GM18951 (cell line): ENCODE measurements around the gene MID2.
"Not testable (repeated sequence)": the region's sequence is repeated elsewhere in the genome, so short reads cannot be mapped to it uniquely, and the experiment has no call there.

Experiments
- POLR2A ChIP-seq: IDR thresholded peaks from 4 replicates; pipeline ENCODE4 v1.6.1; 2011; ENCODE audit warnings: mild to moderate bottlenecking; ENCODE audit not compliant: insufficient read length, insufficient read depth; ENCODE audit errors: extremely low read depth
- in situ Hi-C: fragments of 300-500 bp; cut with MboI; formaldehyde crosslinking; loops from one replicate; pipeline ENCODE4 v1.12.0; 2022; ENCODE audit warnings: low sequenced_read_pairs, mixed read lengths, inconsistent platforms; ENCODE audit not compliant: unreplicated experiment

MID2 gene

GRCh38 chrX:107825698-107826237 is at the start of gene MID2:
Gene MID2, plus strand, starts transcription at chrX:107825866. Its CDS starts 561 bp downstream, at chrX:107826427.
- TF ChIP-seq POLR2A, result no peak
- in situ Hi-C loops, result no loop called here

- no peak for TF ChIP-seq POLR2A
- in situ Hi-C loops, result loop anchor here (5.0 kb wide), 1 partner anchor 115 kb away; no protein-coding TSS in a partner anchor
Measured at GRCh38 chrX:107776649-107777535, 48.8 kb upstream of the MID2 start.

GRCh38 chrX:107777536-107777832 is 48.2 kb upstream of the MID2 start, which contains the start of gene NCBP2L:
Gene NCBP2L, plus strand, starts transcription at chrX:107777733. Its CDS starts 16,488 bp downstream, at chrX:107794221.
- no peak for TF ChIP-seq POLR2A
- in situ Hi-C loops, result loop anchor here (5.0 kb wide), 1 partner anchor 115 kb away; no protein-coding TSS in a partner anchor

GRCh38 chrX:107780525-107780924 is 45.1 kb upstream of the MID2 start:
- no peak for TF ChIP-seq POLR2A
- in situ Hi-C loops, result no loop called here

GRCh38 chrX:107787827-107788226 is 37.8 kb upstream of the MID2 start:
- in situ Hi-C loops, result no loop called here

GRCh38 chrX:107804427-107804826 is 21.2 kb upstream of the MID2 start:
- TF ChIP-seq POLR2A, result no peak
- in situ Hi-C loops, result no loop called here

More at GRCh38 chrX:107787827-107788226, 37.8 kb upstream of the MID2 start:
- no peak for TF ChIP-seq POLR2A

GRCh38 chrX:107805179-107805578 is 20.5 kb upstream of the MID2 start:
- in situ Hi-C loops, result no loop called here
- no peak for TF ChIP-seq POLR2A

- in situ Hi-C loops, result not testable (repeated sequence)
Measured at GRCh38 chrX:107810053-107810452, 15.6 kb upstream of the MID2 start.

GRCh38 chrX:107818900-107819521 is 6.7 kb upstream of the MID2 start:
- in situ Hi-C loops, result no loop called here
- TF ChIP-seq POLR2A, result no peak

- in situ Hi-C loops, result no loop called here
- TF ChIP-seq POLR2A, result no peak
Measured at GRCh38 chrX:107823042-107823441, 2.6 kb upstream of the MID2 start.

GRCh38 chrX:107823456-107823855 is 2.2 kb upstream of the MID2 start:
- no peak for TF ChIP-seq POLR2A
- in situ Hi-C loops, result no loop called here

GRCh38 chrX:107826238-107827029 is 768 bp downstream of the MID2 start:
- TF ChIP-seq POLR2A, result no peak
- in situ Hi-C loops, result no loop called here
